M059J (cell line): ENCODE measurements around the gene ZNF575. TPM values are rescaled to one million over a fixed set of nuclear protein-coding genes. Genes with fewer than 3 reads are reported as not detected.
"Not testable (repeated sequence)": the region's sequence is repeated elsewhere in the genome, so short reads cannot be mapped to it uniquely, and the experiment has no call there.

Experiments
- DNase-seq: peaks from one replicate; pipeline ENCODE4 v3.0.0-alpha.2; 2012; ENCODE audit warnings: low read depth
- total RNA-seq: library from RNA; depleted of rRNA; stranded (reverse); fragments of >200 nt; shearing (Covaris generic); gene quantifications from 2 replicates; pipeline ENCODE4 v1.2.3, GENCODE V29; 2014

The ZNF575 gene
- total RNA-seq, 1 experiment from 2014 or later = not detected

- no peak for DNase-seq
Observed at GRCh38 chr19:43510713-43511112, 22.3 kb upstream of the ZNF575 start.

GRCh38 chr19:43511324-43511723 is 21.7 kb upstream of the ZNF575 start:
- DNase-seq = no peak

- not testable (repeated sequence) for DNase-seq
Observed at GRCh38 chr19:43512399-43512798, 20.6 kb upstream of the ZNF575 start.

GRCh38 chr19:43518051-43518450 is 14.9 kb upstream of the ZNF575 start:
- no peak for DNase-seq

DNA sequence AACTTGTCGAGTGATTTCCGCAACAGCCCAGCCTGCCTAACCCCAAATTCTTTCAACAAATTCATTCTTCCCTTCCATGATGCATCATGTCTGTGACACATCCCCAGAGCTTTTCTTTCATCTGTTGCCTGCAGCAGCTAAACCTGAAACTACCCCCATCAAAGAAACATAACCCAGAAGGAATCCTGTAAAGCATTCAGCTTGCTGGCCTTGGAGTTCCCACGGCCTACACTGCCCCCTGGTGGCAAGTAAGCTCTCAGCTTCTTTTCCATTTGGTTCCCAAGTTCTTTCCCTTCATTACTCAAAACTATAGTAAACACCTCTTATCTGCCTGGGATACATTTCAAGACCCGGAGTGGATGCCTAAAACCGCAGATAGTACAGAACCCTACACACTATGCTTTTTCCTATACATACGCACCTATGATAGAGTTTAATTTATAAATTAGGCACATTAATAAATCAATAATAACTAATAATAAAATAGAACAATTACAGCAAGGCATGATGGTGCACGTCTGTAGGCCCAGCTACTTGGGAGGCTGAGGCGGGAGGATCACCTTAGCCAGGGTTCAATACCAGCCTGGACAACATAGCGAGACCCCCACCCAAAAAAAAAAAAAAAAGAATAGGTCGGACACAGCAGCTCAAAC is 13.4 kb upstream of the ZNF575 start:
- DNase-seq = peak; percentile 89

- no peak for DNase-seq
Observed at GRCh38 chr19:43522929-43523328, 10.1 kb upstream of the ZNF575 start.

GRCh38 chr19:43523696-43524095 is 9.3 kb upstream of the ZNF575 start:
- not testable (repeated sequence) for DNase-seq

DNA sequence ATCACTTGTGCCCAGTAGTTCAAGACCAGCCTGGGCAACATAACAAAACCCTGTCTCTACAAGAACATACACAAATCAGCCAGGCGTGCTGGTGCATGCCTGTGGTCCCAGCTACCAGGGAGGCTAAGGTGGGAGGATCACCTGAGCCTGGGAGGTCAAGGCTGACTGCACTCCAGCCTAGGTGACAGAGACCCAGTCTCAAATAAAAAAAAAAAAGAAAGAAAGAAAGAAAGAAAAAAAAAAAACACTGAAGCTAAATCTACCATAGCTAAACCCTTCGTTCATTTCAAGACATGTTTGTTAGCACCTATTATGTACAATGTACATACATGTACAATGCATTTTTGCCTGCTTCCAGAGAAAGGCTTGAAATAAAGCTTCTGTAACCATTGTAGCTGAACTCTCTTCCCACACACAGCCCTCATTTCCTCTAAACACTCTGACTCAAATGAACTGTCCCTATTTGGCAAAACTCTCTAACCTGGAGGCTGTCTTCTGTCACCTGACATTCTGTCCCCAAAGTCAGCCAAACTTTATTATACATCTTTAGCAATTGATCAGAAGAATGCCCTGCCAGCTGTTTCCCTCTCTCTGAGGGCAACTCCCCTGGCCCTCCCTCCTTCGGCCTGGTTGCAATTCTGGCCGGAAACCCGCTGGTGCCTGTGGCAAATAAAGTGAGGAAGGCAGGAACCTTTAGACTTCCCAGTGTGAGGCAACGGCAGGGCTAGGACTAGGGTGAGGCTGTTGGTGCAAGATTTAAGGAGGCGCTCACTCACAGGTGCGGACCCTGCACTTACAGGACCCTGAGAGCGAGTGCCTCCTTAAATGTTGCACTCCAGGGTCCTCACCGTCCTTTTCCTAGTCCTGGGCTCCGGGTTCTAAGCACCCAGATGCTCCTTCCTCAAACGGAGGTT is 7.8 kb upstream of the ZNF575 start:
- no peak for DNase-seq

DNA sequence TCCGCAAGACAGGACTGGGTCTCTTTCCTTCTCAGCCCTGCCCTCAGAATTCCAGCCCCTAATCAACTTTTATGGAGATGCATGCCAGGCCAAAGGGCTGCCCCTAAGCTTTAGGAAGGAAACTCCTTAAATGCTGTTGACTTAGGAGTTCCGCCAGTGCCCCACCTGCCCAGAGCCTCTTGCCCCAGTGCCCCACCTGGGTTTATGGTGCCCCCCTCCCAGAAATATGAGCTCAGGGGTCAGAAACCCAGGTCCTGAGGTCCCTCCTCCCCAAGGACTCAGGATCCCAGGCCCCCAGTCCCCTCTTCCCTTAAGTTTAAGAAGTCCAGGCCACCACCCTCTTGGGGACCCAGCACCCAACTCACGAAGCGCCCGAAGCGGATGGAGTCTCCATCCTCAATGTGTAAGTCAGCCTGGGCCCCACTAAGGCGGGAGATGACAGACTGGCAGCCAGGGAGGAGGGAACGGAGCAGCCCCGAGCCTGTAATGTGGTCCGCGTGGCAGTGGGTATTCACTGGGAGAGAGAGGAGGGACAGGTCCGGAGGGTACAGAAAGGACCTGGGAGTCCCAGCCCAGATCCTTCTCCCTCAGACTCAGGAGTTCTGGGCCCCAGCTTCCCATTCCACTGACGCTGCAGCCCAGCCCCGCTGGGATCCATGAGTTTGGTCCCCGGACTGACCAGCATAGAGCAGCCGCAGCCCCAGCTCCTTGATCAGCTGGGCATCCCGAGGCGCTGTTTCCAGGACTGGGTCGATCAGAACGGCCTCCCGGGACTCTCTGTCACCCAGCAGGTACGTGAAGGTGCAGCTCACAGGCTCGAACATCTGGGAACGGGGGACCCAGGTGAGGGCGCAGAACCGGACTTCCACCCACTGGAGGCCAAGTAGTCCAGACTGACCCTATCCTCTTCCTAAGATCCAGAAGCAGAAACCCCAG is 6.9 kb upstream of the ZNF575 start:
- no peak for DNase-seq

DNA sequence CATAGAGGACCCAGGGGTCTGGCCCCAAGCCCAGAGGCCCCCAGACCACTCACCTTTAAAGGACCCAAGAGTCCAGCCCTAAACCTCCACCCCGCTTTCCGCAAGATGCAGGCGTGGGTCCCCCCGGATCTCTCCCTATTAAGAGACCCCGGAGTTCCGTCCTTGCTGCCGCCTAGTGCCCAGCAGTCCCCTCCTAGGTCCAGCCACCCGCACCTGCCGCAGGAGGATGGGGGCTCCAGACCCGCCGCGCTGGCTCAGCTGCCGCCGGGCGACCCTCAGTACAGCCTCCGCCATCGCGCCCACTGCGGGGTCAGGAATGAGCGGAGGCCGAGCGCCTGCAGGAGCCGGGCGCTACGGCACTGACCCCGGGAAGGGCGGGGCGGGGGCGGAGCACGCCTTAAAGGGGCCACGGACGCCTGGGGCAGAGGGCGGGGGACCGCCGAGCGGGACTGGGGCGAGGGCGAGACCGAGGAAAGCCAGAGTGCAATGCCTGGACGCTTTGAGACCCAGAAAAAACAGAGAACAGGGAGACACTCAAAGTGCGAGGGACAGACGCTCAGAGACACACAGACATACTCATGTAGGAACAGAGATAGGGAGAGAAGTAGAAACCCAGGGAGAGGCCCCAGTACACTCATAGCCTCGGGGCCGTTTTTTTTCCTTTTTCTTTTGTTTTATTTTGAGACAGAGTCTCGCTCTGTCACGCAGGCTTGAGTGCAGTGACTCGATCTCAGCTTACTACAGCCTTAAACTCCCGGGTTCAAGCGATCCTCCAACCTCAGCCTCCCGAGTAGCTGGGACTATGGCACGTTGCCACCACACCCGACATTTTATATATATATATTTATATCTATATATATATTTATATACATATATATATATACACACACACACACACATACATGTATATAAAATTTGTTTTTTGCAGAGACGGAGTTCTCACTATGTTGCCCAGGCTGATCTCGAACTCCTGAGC is 5.8 kb upstream of the ZNF575 start, which contains the start of gene ETHE1:
Gene ETHE1 (minus strand): TSS at position 318 of the 976 bp plus-strand sequence. CDS start 24 bp downstream, at position 294.
- peak; percentile 81 for DNase-seq

DNA sequence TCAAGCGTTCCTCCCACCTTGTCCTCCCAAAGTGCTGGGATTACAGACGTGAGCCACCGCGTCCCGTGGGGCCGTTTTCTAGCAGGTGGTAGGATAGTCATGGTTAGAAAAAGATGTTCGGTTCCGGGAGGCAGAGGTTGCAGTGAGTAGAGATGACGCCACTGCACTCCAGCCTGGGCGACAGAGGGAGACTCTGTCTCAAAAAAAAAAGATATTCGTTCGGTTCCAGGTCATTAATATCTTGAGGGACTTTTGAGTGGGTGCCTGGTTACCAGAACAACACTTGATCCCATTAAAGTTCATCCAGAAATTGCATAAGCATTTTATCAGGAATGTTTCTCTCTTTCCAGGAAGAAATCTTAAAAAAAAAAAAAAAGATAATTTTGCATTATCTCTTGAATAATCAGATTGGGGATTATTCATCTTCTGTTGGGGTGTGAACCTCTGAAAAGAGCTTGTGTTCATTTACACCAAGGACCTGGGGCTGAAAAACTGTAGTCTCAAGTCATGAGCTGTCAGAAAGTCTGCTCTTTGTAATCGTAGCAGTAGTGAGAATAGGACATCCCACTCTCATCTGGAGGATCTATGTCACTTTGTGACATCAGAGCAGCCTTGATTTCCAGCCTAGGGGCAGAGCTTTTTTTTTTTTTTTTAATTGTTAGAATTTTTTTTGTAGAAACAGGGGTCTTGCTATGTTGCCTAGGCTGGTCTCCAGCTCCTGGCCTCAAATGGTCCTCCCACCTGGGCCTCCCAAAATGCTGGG is 4.9 kb upstream of the ZNF575 start:
- DNase-seq = peak; percentile 40

- peak; percentile 51 for DNase-seq
Observed at GRCh38 chr19:43532571-43532961, 422 bp upstream of the ZNF575 start.

GRCh38 chr19:43533546-43534304 is 737 bp downstream of the ZNF575 start:
- DNase-seq = peak; percentile 100

GRCh38 chr19:43534305-43534815 is 1.4 kb downstream of the ZNF575 start:
- DNase-seq = no peak

DNA sequence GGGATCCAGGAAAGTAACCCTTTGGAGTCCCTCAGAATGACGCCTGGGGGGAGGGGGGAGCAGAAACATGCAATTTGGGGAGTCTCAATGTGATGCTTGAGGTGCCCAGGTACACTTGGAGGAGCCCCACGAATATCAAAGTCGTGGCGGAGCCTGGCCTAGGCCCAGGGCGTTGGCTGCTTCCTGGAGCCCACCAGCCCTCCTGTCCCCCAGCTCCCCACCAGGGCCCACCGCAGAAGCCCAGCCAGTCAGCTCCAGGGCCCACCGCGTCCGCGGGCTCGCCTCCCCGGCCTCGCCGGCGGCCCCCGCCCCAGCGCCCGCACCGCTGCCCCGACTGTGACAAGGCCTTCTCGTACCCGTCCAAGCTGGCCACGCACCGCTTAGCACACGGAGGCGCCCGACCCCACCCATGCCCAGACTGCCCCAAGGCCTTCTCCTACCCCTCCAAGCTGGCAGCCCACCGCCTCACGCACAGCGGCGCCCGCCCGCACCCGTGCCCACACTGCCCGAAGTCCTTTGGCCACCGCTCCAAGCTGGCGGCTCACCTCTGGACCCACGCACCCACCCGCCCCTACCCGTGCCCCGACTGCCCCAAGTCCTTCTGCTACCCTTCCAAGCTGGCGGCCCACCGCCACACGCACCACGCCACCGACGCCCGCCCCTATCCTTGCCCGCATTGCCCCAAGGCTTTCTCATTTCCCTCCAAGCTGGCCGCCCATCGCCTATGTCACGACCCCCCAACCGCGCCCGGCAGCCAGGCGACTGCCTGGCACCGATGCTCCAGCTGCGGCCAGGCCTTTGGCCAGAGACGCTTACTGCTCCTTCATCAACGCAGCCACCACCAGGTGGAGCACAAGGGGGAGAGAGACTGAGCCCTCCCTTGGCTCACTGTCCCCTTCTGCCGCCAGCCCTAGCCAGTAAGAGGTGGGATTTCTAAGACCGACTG is 2.1 kb downstream of the ZNF575 start:
- DNase-seq = no peak

GRCh38 chr19:43538922-43539321 is 5.9 kb downstream of the ZNF575 start:
- DNase-seq = no peak

DNA sequence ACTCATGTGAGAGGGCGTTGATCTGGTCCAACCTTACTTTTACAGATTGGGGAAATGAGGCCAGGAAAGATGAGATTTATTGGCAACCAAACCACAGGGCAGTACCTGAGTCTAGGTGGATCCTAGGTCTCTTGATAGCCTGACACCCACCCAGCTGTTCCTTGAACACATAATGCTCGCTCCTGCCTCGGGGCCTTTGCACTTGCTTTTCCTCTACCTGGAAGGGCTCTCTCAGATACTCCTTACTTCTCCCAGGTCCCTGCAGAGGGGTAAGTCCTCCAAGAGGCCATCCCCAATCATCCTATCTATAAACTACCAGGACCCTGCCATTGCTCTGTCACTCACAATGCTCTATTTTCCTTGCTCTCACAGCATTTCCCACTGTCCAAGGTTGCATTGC is 7.4 kb downstream of the ZNF575 start:
- DNase-seq = no peak
